Coronary artery (tissue), 2 donors: ENCODE data around the gene AHI1.
A peak's percentile ranks its signal among the peaks of the same experiment; 100 is the strongest.
"Not testable (repeated sequence)": the region's sequence is repeated elsewhere in the genome, so short reads cannot be mapped to it uniquely, and the experiment has no call there.

Experiments
- DNase-seq: peaks from one replicate; pipeline ENCODE4 v3.0.0-alpha.2; 2017; ENCODE audit warnings: low spot score
- H3K27ac ChIP-seq, 2 donors: fragments of 200-600 bp; sonication (generic); one replicate each; pipeline ENCODE4 v1.5.1; 2016 to 2019
- H3K4me3 ChIP-seq: fragments of 200-600 bp; sonication (generic); 2 replicates; pipeline ENCODE4 v1.5.1; 2016; ENCODE audit warnings: mild to moderate bottlenecking, moderate library complexity
- CTCF ChIP-seq: fragments of 200-600 bp; sonication (generic); IDR thresholded peaks from one replicate; pipeline ENCODE4 v1.5.1; 2019; ENCODE audit warnings: antibody characterized with exemption

AHI1 gene

GRCh38 chr6:135496800-135497411, 634 bp downstream of the AHI1 start:
- peak overlapping the region; percentile 98 for H3K4me3 ChIP-seq
- TF ChIP-seq CTCF = no peak
- H3K27ac ChIP-seq = peak overlapping the region; percentile 96 to 98
- no peak for DNase-seq

DNA sequence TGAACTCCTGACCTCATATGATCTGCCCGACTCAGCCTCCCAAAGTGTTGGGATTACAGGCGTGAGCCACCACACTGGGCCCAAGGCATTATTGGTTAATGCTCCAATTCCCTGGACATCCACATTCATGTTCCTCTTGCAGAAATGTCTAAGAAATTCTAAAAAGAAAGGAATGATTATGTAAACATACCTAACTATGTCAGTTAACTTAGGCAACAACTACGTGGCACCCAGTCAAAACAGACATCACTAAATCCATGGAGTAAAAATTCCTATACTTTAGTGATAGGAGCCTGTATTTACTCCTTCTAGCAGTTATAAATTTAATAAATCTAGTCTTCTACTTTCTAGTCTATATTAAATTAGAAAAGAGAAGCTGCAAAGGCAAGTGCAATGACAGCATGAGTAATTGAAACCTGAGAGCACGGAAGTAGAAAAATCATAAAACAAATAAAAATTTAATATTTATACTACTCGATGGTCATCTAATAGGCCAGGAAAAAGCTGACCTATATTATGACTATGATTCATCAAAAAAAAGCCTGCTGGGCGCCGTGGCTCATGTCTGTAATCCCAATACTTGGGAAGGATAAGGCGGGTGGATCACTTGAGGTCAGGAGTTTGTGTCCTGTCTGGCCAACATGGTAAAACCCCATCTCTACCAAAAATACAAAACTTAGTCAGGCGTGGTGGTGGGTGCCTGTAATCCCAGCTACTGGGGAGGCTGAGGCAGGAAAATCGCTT, 4.2 kb downstream of the AHI1 start:
- no peak overlapping the region for H3K4me3 ChIP-seq
- no peak overlapping the region for H3K27ac ChIP-seq
- no peak for DNase-seq
- no peak for TF ChIP-seq CTCF

DNA sequence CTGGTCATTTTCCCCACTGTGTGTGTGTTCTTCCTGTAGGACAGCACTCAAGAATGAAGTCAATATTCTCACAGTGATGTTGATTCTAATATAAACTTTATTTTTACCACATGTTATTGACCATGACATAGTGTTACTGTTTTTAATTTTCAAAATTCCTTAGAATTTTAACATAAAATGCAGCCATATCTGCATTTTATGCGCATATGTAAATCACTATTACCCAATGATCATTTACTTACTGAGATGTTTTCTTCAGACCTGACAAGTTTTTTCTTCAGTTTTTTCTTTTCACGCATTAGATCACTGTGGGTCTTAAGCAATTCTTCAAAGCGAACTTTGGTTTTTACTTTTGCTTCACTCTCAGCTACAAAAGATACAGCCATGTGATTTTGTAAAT, 7.2 kb downstream of the AHI1 start:
- DNase-seq = no peak
- TF ChIP-seq CTCF = no peak

DNA sequence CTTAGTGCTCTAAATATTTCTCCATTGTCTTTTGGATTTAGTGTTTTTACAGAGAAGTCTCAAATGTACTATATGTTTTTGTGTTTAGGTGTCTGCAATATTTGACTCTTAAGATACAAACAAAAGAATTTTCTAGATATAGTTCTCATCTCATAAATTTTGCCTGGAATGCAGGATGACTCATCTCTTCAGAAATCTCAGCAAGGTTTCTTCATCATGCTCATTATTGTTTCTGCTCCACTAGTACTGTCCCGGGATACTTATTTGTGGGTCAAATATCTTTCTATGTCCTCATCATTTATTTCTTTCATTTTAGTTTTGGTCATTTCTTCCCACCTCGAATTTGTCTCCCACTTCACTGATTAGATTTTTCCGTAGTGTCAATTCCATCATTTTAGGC, 9.5 kb downstream of the AHI1 start:
- TF ChIP-seq CTCF = no peak
- H3K4me3 ChIP-seq = no peak overlapping the region
- no peak overlapping the region for H3K27ac ChIP-seq
- no peak for DNase-seq

More for the DNA sequence above, 7.2 kb downstream of the AHI1 start:
- no peak overlapping the region for H3K27ac ChIP-seq
- no peak overlapping the region for H3K4me3 ChIP-seq

DNA sequence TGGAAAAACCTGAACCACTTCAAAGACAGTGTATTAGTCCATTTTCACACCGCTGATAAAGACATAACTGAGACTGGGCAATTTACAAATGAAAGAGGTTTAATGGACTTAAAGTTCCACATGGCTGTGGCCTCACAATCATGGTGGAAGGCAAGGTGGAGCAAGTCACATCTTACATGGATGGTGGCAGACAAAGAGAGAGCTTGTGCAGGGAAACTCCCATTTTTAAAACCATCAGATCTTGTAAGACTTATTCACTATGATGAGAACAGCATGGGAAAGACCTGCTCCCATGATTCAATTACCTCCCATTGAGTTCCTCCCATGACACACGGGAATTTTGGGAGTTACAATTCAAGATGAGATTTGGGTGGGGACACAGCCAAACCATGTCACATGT, 13.6 kb downstream of the AHI1 start:
- H3K27ac ChIP-seq, H3K4me3 ChIP-seq, DNase-seq: not testable (repeated sequence)

DNA sequence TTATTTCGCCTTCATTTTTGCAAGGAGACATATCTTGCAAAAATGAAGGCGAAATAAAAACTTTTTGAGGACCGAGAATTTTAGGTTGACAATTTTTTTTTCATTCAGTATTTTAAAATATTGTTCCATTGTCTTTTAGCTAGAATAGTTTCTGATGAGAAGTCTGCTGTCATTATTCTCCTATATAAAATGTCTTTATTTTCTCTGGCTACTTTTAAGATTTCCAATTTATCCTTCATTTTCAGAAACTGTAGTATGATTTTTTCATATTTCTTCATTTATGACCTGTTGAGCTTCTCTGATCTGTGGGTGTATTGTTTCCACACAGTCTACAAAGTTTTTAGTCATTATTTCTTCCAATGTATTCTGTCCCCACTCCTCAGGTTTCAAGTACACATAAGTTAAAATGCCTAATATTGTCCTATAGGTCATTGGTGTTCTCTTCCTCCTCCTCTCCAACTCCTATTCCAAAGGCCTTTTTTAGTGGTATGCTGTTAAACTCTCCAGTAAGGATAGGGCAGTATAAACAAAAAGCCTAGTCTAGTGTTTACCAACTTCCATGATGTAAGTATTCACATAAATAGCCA, 15.7 kb downstream of the AHI1 start:
- no peak for TF ChIP-seq CTCF
- Histone ChIP-seq H3K4me3 (no peak overlapping the region), H3K27ac (no peak overlapping the region)
- DNase-seq = no peak

- Histone ChIP-seq H3K27ac (no peak overlapping the region), H3K4me3 (no peak overlapping the region)
- no peak for DNase-seq
- TF ChIP-seq CTCF = no peak
Observed at GRCh38 chr6:135479601-135480000, 17.9 kb downstream of the AHI1 start.
